Measurements from ENCODE around the gene MUC4.
"Not testable (repeated sequence)": the region's sequence is repeated elsewhere in the genome, so short reads cannot be mapped to it uniquely, and the experiment has no call there.

The MUC4 gene

GRCh38 chr3:195813916-195814640, 2.3 kb upstream of the MUC4 start:
- no peak for DNase-seq (ENCODE audit: low spot score)

GRCh38 chr3:195812366-195812765, 637 bp upstream of the MUC4 start:
- no peak for DNase-seq (ENCODE audit: low spot score)

DNA sequence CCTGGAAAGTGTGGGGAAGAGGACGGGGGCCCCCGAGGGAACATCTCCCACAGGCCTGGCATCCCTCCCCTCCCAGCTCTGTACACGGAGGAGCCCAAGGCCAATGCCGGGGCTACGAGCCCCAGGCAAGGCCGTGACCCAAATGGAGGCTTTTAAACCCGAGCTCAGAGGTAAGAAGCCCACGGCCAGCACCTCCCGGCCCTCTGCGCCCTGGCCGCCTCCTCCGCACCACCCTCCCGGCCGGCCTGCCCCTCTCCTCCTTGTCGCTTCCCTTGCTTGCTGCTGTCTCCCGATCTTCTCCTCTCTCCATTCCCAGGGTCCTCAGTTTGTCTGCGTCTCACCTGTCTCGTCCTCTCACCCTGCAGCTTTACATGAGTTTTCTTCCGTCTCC, 1.3 kb downstream of the MUC4 start:
- no peak for DNase-seq (ENCODE audit: low spot score)

GRCh38 chr3:195809796-195810454, 1.8 kb downstream of the MUC4 start:
- no peak for DNase-seq (ENCODE audit: low spot score)

DNA sequence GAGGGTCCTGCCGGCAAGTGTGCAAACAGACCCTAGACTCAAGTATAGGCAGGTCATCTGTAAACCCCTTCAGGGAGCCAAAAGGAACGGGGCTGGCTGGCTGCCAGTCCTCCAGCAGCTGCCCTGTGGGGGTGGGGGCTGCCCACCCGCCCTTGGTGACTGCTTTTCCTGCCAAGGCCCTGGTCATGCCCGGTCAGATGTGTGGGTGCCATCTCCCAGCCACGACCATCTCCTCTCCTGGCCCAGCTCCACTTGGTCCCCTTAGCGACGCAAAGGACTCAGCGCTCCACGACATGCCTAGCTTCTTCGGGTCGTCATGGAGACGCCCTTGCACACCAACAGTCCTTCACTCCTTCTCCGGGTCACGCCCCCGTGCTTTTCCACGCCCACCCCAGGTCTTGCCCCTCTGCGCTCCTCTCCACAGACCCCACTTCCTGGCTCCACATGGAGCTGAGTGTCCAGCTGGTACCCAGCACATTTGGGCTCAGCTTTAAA, 2.4 kb downstream of the MUC4 start:
- no peak for DNase-seq (ENCODE audit: low spot score)

DNA sequence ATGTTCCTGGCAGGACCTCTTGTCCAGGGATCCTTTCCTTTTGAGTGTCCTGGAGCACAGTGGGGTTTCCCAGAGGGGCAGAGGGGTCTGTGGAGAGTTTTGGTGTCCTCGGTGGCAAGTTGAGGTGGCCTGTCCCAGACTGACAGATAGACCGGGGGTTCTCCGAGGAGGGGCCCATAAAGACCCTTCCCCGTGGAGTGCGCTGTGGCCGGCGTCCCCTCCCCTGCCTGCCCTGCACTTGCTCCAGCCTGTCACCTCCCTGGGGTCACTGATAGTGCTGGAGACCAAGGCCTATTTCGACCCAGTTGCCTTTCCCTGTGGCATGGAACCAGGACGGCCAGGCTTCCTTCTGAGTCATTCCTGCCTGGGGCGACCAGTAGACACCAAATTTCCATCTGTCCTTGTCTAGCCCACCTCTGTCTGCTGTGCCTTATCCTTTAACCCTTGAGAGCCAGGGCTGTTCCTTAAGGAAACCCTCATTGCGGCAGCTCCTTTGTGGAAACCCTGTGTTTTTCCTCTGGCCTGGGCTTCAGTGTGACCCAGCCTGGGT, 2.9 kb downstream of the MUC4 start:
- DNase-seq (ENCODE audit: low spot score): no peak

DNA sequence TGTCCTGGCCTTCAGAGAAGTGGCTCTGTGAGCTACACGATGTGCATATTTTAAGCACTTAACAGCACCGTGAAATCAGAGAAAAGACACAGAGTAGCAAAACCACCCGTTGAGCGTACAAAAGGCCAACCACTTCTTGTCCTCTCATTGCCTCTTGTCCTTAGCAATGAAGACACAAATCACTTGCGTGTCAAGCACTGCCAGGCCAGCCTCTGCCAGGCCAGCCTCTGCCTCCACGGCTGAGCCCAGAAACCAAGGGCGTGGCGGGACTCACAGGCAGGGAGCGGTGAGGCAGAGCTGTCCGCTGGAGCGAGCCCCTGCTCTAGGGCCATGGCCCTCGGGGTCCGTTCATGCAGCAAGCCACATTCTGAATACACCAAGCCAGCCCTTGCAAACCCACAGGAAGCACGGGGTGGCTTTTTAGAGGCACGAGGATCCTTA, 4.0 kb downstream of the MUC4 start:
- no peak for DNase-seq (ENCODE audit: low spot score)

GRCh38 chr3:195806916-195807231, 4.9 kb downstream of the MUC4 start:
- DNase-seq (ENCODE audit: low spot score): no peak

DNA sequence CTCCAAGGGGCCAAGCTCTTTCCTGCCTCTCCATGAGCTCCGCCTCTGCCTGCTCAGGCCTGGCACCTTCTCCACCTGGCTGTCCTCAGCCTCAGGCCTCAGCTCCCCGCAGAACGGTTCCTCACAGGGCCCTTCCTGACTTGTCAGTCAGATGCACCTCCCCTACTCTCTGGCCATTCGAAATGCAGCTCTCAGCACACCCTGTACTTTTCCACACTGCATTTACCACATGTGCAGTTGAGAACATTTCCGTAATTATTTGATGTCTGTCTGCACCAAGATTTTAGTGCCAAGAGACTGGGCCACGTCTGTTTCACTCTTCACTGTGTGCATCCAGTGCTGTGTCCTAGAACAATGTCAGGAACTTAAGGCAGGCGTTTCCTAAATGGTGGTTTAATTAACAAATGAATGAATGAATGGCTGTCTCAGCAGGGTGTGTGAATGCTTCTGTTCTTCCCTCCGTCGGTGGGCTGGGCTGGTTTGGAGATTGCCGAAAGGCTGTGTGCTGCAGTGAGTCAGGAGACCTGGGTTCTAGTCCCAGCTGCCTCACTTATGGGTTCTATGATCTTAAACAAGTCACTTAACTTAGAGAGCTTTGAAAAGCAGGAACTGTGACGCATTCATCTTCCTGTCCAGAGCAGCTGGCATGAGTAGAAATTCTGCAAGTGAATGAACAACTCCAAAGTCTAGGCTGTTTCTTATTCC, 5.4 kb downstream of the MUC4 start:
- no peak for DNase-seq (ENCODE audit: low spot score)

- not testable (repeated sequence) for DNase-seq (ENCODE audit: low spot score)
Observed at GRCh38 chr3:195805588-195805987, 6.1 kb downstream of the MUC4 start.

DNA sequence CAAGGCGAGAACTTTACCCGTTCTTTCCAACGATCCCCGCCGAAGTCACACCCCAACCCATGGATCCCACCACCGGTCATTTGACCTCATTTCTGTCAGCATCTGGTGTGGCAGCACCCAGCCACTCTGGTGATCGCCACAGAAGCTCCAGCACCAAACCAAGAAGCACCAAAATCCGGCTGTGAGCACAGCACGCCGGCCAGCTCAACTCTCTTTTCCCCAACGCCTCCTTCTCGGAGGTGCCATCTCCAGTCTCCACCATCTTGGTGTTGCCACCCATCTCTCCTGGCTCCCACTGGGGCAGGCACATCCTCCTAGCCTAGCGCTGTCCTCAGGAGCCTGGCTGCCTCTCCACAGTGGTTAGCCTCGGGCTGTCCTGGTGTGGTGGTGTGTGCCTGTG, 6.5 kb downstream of the MUC4 start:
- no peak for DNase-seq (ENCODE audit: low spot score)

DNA sequence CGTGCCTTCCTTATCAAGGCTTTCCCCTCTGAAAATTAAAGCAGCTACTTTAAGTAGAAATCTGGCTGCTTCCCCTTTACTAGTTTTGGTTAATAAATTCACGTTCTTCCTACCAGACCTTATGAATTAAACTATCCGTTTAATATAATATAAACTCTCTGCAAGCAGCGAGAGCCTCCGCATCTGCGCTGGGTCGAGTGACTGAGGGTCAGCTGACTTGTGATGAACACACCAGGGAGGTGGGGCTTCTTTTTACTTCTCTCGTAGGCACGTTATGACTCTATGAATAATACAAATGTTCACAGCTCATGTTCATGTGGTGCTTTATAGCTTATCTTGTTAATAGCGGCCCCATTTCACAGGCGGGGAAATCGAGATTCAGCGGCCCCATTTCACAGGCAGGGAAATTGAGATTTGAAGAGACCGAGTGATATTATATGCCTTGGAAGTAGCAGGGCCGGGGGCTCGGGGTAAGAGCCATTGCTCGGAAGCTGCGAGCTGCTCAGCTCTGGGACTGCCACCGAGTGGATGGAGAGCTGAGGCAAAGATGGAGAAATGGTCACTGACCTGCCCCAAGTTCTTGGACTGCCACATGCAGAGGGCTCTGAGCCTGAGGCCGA, 8.3 kb downstream of the MUC4 start:
- DNase-seq (ENCODE audit: low spot score): no peak

GRCh38 chr3:195802795-195803194, 8.9 kb downstream of the MUC4 start:
- no peak for DNase-seq (ENCODE audit: low spot score)

DNA sequence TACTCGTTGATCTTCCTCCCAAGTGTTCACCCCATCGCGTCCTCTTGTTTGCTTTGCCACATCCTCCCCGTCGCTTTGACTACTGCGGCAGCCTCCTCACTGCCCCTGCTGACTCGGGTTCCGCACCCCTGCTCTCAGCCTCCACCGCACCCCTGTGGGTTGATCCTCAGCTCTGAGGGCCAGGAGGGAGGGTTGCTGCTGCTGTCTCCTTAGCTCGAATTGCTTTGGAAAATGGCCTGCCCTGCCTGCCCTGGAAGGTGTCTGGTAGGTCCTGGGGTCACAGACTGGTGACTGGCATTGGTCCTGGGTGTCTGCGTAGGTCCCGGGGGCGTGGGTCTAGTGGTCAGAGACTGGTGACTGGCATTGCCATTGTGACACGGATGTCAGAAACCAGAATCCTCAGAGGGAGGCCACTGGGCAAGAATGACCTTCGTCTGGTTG, 9.4 kb downstream of the MUC4 start:
- no peak for DNase-seq (ENCODE audit: low spot score)

- no peak for DNase-seq (ENCODE audit: low spot score)
Observed at GRCh38 chr3:195801251-195802183, 10.2 kb downstream of the MUC4 start.

GRCh38 chr3:195800240-195800639, 11.5 kb downstream of the MUC4 start:
- no peak for DNase-seq (ENCODE audit: low spot score)

GRCh38 chr3:195796795-195797194, 14.9 kb downstream of the MUC4 start:
- DNase-seq (ENCODE audit: low spot score): no peak

DNA sequence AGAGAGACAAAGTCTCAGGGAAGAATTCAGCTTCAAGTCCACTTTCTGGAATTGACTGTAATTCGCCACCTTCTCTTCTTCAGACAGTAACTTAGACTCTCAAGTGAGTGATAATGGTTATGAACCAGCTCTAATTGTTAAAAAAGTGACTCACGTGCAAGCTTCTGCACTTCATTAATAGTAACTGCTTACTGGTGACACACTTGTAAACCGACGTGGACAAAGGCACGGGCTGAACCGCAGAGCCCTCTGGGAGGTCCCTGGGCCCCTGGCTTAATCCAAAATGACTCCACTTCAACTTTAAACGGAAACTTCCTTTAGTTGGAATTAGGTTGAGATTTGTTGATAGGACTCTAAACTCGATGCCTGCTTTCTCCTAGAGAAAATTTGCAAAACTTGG, 17.0 kb downstream of the MUC4 start:
- DNase-seq (ENCODE audit: low spot score): no peak

DNA sequence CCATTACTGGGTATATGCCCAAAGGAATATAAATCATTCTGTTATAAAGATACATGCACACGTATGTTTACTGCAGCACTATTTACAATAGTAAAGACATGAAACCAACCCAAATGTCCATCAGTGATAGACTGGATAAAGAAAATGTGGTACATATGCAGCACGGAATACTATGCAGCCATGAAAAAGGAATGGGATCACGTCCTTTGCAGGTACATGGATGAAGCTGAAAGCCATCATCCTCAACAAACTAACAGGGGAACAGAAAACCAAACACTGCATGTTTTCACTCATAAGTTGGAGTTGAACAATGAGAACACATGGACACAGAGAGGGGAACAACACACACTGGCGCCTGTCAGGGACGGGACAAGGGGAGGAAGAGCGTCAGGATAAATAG, 19.1 kb downstream of the MUC4 start:
- DNase-seq (ENCODE audit: low spot score): not testable (repeated sequence)

DNA sequence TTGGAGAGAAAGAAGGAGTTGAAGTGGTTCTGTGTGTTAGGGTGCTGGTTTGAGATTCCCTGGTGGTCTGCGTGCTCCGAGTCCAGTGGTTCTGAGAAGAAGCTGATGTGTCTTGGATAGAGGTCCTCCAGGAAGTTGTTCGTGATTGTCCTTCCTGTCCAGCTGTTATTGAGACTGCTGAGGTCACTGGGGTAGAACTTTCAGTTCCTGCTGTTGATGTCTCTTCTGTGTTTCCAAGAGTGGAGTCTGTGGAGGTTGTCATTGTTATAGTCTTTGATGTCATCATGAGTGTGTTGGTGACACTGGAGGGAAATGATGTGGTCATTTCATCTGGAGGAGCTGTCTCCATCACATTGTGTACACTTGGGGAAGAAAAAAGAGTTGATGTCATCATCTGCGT, 20.8 kb downstream of the MUC4 start:
- no peak for DNase-seq (ENCODE audit: low spot score)

Data from hepatic stellate cell (primary cell).